NCI-H748 treated with DMSO at 0.1 percent for 48 hours (cell line): ENCODE data around the gene MPPED1.

Experiments
- DNase-seq: peaks from one replicate; lab custom pipeline; 2025; lab: John Stamatoyannopoulos, UW

MPPED1 gene

DNA sequence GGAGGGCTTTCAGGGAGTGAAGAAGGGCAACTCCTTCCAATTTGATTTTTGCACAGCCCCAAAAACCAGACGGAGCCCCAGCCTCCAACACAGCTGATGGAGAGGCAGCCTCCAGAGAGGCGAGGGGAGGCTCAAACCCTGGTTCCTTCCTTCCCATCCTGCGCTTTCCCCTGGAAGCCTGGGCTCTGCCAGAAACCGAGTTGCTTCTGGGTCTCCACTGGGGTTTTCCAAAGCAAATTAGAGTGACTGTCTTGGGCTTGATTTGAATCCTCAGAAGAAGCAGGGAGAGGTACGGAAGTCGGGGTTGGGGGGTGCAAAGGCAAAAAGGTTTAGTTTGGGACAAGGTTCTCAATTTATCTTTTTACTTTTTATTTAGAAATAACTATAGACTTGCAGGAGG lies 129.2 kb downstream of the MPPED1 start:
- no peak for DNase-seq

DNA sequence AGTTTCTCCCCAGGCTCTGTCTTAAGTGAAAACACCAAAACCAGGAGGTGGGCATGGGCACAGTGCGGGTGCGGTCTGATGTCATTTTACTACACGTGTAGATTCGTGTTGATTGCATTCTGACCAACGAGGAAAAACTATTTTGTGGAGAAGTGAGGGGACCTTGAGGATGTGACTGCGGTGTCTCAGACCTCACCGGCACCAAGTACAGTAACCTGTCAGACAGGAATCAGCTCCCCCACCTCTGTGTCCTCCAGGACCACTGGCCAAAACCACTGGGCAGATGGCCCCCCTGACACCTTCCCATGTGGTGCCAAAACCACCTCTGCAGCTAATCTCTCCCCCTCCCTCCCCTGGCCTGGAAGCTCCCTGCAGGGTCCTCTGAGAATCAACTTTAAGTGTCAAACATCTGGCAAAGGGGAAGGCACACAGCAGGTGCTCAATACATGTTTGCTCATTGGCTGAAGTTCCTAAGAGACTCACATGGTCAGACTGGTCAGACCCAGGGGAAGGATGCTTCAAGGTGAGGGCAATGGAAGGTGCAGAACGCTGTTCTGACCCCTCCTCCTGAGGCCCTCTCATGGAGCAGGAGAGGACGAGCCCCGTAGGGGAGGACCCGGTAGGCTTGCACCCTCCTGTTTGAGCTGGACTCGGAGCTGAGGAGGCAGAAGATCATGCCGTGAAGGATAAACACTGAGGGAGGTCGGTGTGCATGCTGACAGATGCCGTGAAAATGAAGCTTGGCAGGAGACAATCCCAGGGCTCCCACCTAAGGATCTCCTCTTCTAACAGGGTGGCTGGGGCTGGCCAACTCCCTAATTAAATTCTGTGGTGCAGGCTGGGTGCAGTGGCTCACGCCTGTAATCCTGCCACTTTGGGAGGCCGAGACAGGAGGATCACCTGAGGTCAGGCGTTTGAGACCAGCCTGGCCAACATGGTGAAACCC lies 129.9 kb downstream of the MPPED1 start:
- DNase-seq = no peak

DNA sequence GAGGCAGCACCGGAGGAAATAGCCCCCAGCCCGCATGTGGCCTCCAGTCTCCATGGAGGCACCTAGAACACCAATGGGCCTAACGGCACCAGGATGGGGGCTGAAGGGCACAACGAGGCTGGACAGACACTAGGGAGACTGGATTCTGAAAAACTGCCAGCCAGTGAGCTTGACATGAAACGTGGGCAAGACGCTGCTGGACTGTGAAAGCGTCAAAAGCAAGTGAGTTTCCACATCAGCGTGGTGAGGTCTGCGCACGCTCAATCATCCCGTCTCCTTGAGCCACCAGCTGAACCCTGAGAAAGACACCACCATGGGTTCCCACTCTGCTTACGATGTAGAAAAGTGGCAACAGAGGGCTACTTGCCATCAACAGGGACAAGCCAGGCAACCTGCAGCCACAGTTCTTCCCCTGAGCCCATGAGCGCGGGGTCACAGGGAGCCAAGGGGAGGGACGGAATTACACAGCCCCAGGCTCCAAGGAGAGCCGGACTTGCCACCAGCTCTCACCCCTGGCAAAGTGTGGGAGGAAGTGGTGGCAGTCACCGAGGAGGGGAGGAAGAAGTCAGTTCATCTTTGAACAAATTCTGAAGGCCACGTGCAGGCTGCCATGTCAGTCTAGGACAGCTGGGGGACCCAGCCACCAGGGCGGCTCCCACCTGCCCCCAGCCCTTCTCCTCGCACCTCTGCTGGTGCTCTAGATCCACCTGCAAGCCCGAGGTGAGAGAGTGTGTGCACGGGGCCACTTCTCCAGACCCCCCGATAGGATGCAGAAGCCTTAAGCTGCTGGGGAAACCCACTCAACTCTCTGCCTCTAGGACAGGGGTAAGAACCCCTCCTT lies 131.1 kb downstream of the MPPED1 start:
- no peak for DNase-seq

DNA sequence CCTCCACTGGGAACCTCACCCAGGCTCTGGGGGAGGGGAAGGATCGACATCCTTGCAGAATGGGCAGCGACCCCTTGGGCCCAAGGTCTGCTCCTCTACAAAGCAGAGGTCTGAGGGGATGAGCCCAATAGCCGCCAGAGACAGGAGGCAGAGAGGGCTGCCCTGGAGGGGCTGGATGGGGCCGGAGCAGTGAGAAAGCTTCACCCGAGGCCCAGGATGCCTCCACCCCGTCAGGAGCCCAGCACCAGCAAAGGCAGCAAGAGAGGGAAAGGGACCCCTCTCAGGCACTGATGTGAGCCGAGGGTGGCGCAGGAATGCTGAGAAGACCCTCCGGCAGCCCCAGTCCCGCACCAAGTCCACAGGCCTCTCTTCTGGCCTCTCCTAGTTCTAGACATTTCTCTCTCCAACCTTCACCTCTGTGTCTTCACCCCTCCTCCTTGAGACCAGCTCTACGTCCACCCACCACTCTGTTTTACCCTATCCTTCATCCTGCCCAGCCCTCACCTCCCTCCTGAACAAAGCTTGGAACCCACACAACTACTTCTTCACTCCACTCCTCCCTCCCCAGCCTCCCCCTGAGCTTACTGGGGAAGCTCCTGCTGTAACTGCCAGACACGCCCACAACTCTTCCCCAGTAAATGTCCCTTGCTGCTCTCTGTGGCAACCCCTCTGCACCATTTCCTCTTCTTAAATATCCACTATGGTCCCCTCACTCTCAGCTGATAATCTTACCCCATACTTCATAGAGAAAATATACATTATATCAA lies 131.9 kb downstream of the MPPED1 start:
- DNase-seq = no peak

DNA sequence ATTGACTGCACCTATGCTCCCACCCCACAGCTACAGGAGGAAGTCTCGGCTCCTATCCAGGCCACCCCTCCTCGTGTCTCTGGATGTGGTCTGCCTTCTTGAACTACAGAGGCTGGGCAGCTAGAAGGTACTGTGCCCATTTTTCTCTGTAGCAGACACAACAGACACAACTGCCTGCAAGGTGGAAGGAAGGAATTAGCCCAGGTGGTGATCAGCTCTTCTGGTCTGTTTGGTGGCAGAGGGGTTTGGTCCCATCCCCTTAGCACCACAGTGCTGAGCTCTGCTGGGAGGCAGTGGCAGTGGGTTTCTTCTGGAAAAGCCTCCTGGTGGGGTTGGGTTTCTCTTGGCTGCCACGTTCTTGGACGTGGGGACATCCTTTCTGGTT lies 132.5 kb downstream of the MPPED1 start:
- no peak for DNase-seq

DNA sequence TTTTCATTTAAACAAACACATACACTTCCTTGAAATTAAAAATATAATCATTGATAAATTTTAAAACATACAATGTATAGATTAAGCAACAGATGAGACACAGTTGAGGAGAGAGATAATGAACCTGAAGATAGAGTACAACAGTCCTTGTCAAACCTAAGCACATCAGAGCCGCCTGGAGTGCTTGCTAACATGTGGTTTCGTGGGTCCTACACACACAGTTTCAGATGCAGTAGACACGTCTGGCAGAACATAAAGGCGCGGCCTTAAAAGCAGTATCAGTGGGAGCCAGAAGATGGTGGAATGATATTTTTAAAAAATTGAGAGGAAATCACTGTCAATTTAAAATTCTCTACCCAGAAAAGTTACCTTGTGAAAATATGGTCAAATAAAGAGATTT lies 134.4 kb downstream of the MPPED1 start:
- no peak for DNase-seq

DNA sequence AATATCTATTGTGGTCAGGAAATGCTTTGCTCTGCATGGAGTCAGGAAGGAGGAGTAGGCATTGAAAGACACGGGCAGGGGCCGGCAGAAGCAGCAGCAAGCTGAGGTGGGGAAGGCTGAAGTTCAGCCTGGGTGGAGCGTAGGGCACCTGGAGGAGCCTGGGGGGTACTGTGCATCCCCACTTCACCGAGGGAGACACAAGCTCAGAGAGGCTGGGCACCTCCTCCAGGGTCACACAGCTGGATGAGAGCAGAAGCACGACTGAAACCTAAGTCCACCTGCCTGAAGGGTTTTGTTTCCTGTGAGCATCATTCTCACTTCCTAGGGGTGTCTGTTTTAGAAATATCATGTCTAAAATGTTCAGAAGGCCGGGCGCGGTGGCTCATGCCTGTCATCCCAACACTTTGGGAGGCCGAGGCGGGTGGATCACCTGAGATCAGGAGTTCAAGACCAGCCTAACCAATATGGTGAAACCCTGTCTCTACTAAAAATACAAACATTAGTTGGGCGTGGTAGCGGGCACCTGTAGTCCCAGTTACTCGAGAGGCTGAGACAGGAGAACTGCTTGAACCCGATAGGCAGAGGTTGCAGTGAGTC lies 138.3 kb downstream of the MPPED1 start:
- no peak for DNase-seq

DNA sequence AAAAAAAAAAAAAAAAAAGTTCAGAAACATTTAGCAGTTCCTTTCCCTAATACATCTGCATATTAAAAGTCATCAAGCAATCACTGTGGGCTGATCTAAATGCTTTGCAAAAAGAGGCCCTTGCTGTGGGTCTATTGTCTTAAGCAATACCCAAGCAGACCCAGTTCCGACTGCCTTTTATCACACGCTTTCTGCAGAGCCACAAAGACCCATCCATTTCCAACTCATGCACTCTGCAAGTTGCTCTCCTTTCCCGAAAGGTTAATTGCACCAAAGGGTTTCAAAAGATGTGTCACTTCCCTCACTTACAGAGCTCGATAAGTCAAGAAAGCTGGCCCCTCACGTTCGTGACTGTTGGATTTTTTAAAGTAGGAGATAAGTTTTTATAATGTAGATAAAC lies 138.9 kb downstream of the MPPED1 start:
- no peak for DNase-seq

DNA sequence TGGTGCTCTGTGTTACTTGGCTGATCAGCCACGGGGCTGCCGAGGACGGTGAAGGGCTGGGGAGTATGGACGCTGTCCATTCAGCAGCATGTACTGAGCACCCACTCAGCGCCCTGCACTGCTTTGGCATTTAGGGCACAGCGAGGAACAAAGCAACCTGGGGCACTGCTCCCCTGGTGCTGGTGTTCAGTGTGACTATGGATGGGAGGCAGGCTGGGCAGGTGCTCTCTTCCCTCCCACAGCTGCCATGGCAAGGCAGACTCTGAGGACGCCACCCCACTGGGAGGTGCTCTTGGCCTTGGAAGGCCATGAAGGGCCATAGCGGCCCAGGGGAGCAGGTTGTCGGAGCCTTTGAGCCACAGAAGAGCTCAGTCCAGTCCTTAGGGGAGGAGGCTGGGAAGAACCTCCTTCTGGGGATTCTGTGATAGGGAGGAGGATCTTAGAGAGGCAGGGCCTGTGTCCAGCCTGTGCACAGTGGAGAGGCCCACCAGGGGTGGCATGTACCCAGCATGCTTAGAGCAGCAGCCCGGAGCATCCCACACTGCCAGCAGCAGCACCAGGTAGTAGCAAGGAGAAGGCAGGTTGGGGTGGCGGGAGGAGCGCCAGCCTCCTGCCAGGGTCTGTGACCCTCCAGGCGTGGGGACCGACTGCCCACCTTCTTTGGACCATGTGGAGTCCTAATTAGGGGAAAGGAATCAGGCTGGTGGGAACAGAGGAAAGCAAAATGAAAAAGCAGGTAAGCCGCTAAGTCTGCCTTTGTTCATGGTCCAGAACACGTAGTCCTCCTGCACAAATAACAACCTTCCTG lies 141.8 kb downstream of the MPPED1 start:
- DNase-seq = no peak

DNA sequence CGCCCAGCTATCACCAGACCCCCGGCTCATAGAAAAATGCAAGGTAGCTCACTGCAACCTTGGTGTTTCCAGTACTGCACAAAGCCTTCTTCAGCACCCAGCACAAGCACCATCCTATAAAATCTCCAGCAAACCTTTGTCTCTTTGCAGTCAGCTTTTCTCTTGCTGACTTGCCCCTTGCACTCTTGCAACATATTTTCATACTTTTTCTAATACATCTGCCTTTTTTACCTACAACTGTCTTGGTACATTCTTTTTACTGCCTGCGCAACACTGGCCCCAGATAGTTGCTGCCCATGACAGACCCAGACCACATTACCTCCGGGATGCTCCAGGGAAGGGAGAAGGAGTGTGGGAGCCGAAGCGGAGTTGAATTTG lies 142.4 kb downstream of the MPPED1 start:
- no peak for DNase-seq

DNA sequence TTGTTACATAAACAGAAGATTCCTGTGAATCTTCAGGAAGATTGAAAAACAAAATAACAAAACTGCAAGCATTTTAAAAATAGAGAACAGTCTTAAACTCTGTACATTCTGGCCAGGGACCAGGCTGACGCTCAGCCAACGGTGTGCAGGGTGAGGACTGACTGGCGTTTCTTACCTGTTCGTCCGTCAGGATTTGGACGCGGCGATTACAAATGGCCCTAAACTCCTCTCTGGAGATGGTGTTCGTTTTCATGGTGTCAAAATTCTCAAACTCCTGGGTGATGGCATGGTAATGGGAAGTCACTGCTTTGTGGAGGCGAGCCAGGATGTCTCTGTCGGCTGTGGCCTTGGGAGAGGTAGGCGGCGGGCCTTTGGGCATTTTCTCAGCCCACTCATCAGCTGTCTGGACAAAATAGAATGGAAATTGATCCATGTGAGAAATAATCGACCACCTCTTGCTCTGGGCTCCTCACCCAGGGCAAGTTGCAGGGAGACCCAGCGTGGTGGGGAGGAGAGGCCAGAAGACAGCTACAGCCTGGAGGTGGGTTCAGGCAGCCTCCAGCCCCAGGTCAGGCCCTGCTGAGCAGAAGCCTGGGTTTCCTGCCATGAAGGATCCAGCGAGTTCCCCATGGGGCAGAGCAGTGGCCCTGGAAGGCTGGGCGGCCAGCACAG lies 143.0 kb downstream of the MPPED1 start:
- no peak for DNase-seq

DNA sequence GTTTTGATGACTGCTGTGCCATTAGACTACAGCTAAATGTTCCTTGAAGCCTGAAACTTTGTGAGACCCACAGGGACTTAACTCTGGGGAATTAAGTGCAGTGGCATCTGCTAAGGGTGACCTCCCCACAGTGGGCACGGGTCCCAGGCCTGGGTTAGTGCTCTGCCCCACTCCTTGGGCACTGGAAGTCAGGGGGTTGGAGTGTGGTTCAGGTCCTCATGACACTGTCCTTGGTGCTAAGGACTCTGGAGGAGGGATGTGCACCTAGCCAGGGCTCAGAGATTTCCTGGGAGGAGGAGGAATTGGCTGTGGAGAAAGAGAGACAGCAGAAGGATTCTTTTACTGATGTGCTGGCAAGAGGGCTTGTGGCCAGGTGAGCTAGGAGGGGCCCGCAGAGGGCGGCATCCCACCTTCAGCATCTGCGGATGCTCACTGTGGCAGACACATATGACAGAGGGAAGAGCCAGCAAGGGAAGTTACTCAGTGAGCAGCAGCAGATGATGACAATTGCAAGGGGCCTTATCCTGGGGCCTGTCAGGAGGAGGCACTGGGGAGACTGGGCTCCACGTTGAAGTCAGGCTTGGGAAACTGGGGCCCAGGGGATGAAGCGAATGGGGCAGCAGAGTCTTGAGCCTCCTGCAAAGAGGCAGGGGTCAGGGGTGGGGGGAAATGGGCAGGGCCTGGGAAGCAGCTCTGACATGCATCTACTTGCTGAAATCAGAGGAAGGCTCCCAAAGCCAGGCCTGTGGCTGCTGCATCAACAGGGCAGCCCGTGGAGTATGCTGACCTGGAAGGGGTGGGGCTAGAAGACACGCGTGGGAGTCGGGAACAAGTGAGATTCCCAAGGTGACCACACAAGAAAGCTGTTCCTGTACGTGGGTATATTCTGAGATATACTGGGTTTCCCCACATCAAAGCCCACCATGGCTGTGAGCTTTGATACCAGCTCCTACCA lies 144.0 kb downstream of the MPPED1 start:
- DNase-seq = no peak
